ENCODE data around the gene CPLANE1.
"Not testable (repeated sequence)": the region's sequence is repeated elsewhere in the genome, so short reads cannot be mapped to it uniquely, and the experiment has no call there.

The CPLANE1 gene

GRCh38 chr5:37207802-37208201 is 41.4 kb downstream of the CPLANE1 start:
- DNase-seq, result no peak

- DNase-seq, result no peak
Measured at GRCh38 chr5:37206736-37207135, 42.4 kb downstream of the CPLANE1 start.

- DNase-seq, result no peak
Measured at GRCh38 chr5:37198842-37199241, 50.3 kb downstream of the CPLANE1 start.

GRCh38 chr5:37198061-37198460 is 51.1 kb downstream of the CPLANE1 start:
- no peak for DNase-seq

GRCh38 chr5:37197340-37198050 is 51.7 kb downstream of the CPLANE1 start:
- DNase-seq, result no peak

- no peak for DNase-seq
Measured at GRCh38 chr5:37190592-37190991, 58.6 kb downstream of the CPLANE1 start.

GRCh38 chr5:37189355-37189754 is 59.8 kb downstream of the CPLANE1 start:
- DNase-seq, result no peak

GRCh38 chr5:37187465-37187977 is 61.7 kb downstream of the CPLANE1 start:
- DNase-seq, result no peak

GRCh38 chr5:37184748-37185364 is 64.3 kb downstream of the CPLANE1 start:
- no peak for DNase-seq

GRCh38 chr5:37182667-37183066 is 66.5 kb downstream of the CPLANE1 start:
- DNase-seq, result no peak

GRCh38 chr5:37174928-37175327 is 74.2 kb downstream of the CPLANE1 start:
- no peak for DNase-seq

GRCh38 chr5:37172957-37173356 is 76.2 kb downstream of the CPLANE1 start:
- DNase-seq, result no peak

- no peak for DNase-seq
Measured at GRCh38 chr5:37170856-37171255, 78.3 kb downstream of the CPLANE1 start.

GRCh38 chr5:37166197-37166596 is 83.0 kb downstream of the CPLANE1 start:
- no peak for DNase-seq

GRCh38 chr5:37165761-37166160 is 83.4 kb downstream of the CPLANE1 start:
- DNase-seq, result no peak

- DNase-seq, result no peak
Measured at GRCh38 chr5:37153661-37154060, 95.5 kb downstream of the CPLANE1 start.

- no peak for DNase-seq
Measured at GRCh38 chr5:37146896-37147295, 102.3 kb downstream of the CPLANE1 start.

- DNase-seq, result no peak
Measured at GRCh38 chr5:37136694-37137093, 112.5 kb downstream of the CPLANE1 start.

GRCh38 chr5:37135312-37135711 is 113.9 kb downstream of the CPLANE1 start:
- DNase-seq, result not testable (repeated sequence)

- DNase-seq, result no peak
Measured at GRCh38 chr5:37133939-37134338, 115.2 kb downstream of the CPLANE1 start.

GRCh38 chr5:37132646-37133045 is 116.5 kb downstream of the CPLANE1 start:
- DNase-seq, result no peak

GRCh38 chr5:37121465-37121864 is 127.7 kb downstream of the CPLANE1 start:
- no peak for DNase-seq

GRCh38 chr5:37121027-37121426 is 128.1 kb downstream of the CPLANE1 start:
- no peak for DNase-seq

GRCh38 chr5:37120270-37120669 is 128.9 kb downstream of the CPLANE1 start:
- DNase-seq, result no peak

GRCh38 chr5:37116359-37116758 is 132.8 kb downstream of the CPLANE1 start:
- no peak for DNase-seq
